ENCODE data around the gene WNT3A.
A peak's percentile ranks its signal among the peaks of the same experiment; 100 is the strongest.

The WNT3A gene

DNA sequence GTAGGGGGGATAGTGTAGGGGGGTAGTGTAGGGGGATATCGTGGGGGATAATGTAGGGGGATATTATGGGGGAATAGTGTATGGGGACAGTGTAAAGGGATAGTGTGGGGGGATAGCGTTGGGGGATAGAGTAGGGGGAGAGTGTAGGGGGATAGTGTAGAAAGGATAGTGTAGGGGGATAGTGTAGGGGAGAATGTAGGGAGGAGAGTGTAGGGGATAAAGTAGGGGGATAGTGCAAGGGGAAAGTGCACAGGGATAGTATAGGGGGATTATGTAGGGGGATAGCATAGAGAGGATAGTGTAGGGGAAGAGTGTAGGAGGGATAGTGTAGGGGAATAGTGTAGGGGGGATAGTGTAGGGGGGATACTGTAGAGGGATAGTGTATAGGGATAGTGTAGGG is 63.4 kb downstream of the WNT3A start:
- DNase-seq (ENCODE audit: low spot score) (no peak), FAIRE-seq (no peak)

DNA sequence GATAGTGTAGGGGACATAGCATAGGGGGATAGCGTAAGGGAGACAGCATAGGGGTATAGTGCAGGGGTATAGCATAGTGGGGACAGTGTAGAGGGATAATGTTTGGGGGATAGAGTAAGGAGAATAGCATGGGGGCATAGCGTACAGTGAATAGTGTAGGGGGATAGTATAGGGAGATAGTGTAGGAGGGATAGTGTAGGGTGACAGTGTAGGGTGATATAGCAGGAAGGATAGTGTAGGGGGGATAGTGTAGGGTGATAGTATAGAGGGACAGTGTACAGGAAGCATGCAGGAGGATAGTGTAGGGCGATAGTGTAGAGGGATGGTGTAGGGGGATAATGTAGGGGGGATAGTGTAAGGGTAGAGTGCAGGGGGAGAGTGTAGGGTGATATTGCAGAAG is 64.1 kb downstream of the WNT3A start:
- FAIRE-seq (no peak), DNase-seq (ENCODE audit: low spot score) (no peak)

- DNase-seq (ENCODE audit: low spot score) (no peak), FAIRE-seq (peak; percentile 17)
These were observed 65.2 kb downstream of the WNT3A start for GRCh38 chr1:228071839-228072657.

GRCh38 chr1:228072658-228073043 is 65.9 kb downstream of the WNT3A start:
- FAIRE-seq (no peak), DNase-seq (ENCODE audit: low spot score) (no peak)

GRCh38 chr1:228073061-228073856 is 66.5 kb downstream of the WNT3A start:
- FAIRE-seq = no peak

DNA sequence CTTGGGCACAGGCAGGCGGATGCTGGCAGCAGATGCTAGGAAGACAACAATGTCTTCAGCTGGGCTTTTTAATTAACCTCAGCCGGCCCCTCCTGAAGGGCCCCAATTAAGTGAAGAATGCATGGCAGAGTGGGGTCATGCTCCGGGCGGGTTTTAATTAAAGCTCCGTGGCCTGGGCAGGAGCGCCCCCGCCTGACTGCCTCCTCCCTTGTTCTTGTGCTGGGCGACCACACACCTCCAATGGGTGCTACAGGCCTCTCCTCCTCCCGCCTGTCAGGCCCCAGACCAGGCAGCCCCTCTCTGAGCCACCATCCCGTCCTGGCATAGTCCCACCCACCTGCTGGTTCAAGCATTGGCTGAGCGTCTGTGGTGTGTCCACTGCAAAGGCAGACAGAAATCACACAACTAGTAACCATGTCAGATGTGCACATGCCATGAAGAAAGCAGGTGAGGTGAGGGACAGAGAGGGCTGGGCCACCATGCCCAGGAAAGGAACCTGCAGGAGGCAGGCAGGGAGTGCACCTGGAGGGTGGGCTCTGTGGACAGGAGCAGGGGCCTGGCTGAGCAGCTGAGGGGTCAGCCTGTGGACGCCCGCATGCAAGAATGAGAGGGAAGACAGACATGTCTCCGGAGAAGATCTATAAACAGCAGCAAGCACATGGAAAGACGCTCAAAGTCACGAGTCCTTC is 67.2 kb downstream of the WNT3A start:
- no peak for FAIRE-seq

More at GRCh38 chr1:228073061-228073856, 66.5 kb downstream of the WNT3A start:
- DNase-seq (ENCODE audit: low spot score) = no peak

DNA sequence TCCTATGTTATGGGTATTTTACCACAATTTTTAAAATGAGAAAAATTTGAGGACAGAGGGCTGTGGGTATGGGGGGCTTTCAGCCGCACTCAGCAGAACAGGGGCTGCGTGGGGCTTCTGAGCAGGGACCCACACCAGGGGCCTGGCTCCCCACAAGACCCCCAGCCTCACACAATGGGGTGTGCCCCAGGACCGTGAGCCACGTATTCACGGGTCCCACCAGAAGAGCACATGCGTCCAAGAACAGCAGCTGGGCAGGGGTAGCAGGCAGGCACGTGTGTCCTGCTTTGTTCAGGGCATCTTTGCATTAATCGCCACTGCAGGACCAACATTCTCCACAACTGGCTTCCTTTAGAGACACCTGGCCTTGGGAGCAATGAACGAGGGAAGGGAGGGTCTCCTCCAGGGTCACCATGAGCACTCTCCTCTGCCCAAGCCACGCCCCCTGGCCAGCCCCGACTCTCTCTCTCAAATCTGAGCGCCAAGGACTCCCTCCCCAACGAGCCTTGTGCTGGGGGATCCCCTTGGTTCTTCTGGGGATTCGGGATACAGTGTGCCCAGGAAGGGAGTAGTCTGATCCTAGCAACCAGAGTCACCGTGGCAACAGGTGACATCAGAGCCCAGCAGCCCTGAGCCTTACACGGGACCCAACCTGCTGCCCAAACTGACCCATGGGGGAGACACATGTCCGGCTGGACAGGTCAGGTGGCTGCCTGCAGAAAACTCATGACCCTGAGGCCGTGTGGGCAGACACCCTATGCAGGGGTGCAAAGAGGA is 68.3 kb downstream of the WNT3A start:
- no peak for FAIRE-seq
- DNase-seq (ENCODE audit: low spot score) = no peak

More for the DNA sequence above, 67.2 kb downstream of the WNT3A start:
- no peak for DNase-seq (ENCODE audit: low spot score)

DNA sequence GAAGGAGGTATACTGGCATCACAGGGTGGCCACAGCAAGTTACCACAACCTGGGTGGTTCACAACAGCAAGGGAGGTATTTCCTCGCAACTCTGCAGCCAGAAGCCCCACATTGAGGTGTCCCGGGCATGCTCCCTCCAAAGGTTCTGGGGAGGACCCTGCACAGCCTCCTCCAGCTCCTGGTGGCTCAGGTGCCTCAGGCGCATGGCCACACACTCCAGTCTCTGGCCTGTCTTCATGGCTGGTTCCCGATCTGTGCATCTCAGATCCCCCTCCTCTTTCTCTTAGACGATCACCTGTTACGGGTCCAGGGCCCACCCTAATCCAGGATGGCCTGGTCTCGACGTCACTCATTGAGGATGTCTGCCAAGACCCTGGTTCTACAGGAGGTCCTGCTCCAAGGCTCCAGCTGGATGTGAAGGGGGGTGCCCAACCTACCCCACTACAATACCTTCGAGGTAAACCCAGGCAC is 69.0 kb downstream of the WNT3A start:
- DNase-seq (ENCODE audit: low spot score) = no peak
- no peak for FAIRE-seq

- DNase-seq (ENCODE audit: low spot score) (no peak), FAIRE-seq (no peak)
These were observed 70.1 kb downstream of the WNT3A start for GRCh38 chr1:228076796-228077430.

GRCh38 chr1:228077565-228078330 is 71.0 kb downstream of the WNT3A start:
- no peak for FAIRE-seq
- DNase-seq (ENCODE audit: low spot score) = no peak

DNA sequence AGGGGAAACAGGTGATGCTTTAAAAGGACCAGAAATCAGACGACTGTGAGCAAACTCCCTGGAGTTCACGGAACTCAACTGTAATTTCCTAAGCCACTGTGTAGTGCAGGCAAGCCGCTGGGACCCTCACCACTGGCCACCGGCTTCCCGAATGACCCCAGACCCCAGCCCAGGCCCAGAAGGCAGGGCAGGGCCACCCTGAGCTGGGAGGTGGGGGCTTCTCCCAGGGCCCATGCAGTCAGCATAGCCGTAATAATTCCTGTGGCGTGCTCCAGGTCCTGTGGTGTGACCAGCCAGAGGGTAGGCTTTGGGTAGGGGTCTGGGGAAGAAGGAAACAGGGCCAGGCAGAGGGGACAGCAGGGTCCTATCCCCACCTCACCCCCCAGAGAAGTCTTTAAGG is 72.2 kb downstream of the WNT3A start:
- DNase-seq (ENCODE audit: low spot score) = no peak
- FAIRE-seq = no peak

DNA sequence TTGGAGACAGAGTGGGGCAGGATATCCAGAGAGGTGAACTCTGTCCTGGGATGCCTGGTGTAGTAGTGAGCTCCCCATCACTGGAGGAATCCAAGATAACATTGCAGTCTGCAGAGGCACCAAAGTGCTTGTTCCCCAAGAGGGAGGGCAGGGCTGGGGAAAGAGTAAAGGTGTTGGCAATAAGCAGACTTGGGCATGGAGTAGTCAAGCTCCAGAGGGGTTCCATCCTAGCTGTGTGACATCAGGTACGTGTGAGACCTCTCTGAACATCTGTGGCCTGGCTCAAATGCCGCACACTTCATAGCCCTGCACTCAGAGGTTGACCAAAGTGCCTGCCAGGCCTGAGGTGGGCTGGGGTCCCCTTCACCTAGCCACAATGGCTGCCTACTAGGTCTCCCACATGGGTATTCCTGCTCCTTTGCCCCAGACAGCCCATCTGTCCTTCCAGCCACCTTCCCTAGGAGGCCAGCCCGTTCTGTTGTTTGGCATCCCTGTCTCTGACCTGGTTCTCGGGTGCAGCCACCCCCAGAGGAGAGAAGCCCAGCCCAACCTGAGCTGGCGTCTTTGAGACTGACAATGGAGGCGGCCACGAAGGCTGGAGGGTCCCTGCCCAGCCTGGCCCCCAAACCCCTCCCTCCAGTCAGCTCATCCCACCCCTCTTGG is 72.9 kb downstream of the WNT3A start:
- DNase-seq (ENCODE audit: low spot score) (no peak), FAIRE-seq (no peak)

DNA sequence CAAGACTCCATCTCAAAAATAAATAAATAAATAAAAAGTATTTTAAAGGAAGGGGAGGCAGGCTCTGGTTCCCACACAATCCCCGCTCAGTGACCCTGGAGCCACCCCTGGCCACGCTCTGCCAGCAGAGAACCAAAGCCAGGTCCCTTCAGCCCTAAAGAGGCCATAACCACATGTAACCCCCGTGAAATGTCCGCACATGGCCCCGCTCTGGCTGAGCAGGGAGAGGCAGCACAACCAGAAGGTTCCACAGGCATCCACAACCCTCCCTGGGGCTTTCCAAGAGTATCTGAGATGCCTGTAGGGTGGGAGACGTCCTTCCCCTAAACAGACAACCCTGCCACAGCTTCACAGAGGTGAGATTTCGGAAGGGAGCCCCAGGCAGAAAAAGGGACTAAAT is 74.3 kb downstream of the WNT3A start:
- no peak for DNase-seq (ENCODE audit: low spot score)
- no peak for FAIRE-seq

DNA sequence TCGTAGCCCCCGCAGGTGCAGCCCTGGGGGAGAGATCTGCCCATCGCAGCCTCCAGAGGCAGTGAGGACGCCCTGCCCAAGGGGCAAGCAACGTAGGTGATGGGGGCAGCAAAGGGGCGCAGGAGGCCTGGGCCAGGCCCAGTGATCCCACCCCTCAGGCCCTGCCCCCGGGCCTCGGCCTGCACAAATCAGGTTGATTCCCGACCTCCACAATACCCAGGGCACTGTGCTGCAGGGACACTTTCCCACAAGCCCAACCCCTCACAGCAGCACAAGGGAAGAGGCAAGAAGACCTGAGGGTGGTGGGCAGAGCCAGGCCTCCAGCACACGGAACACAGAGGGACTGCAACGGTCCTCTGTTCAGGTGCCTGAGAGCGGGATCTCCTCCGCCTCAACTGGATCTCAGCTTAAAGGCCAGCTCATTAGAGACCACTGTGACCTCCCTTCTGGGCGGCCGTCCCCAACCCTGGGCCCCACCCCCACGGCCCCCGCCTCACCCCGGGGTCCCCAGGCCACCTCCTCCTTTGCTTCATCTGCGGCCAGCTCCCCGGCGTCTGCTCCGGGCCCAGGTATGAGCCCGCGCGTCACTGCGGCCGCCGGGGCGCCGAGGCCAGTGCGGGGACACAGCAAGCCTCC is 74.9 kb downstream of the WNT3A start:
- FAIRE-seq (no peak), DNase-seq (ENCODE audit: low spot score) (peak; percentile 30)

DNA sequence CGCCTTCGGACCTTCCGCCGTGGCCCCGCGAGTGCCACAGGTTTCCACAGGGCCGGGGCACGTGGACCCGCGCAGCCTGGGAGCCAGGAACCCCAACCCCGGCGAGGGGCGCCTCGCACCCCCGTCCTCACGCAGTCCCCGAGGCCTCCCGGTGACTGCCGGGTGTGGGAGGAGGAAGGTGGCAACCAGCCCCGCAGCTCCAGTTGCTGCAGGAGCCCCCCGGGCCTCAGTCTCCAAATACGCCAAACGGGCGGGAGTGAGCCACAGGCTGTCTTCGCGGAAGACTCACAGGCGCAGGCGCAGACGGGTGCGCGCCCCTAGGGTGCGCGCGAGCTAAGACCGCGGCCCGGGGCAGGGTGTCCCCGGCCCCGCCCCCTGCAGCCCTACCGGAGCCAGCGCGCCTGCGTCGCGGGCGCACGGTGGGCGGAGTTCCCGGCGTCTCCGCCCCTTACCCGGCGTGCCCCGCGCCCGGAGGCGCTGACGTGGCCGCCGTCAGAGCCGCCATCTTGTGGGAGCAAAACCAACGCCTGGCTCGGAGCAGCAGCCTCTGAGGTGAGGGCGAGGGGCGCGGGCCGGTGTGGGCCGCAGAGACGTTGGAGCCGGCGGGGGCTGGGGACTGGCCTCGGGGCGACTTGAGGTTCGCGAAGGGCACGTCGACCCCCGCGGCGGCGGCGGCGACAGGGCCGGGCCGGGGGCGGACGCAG is 75.6 kb downstream of the WNT3A start, which contains the start of gene ARF1:
ARF1 (plus strand) TSS at position 495 of the 704 bp plus-strand sequence. CDS start 14,407 bp downstream, outside the sequence.
- FAIRE-seq (peak; percentile 55), DNase-seq (ENCODE audit: low spot score) (peak; percentile 99)

- DNase-seq (ENCODE audit: low spot score) (peak; percentile 36), FAIRE-seq (no peak)
These were observed 76.4 kb downstream of the WNT3A start for GRCh38 chr1:228082918-228083870.

DNA sequence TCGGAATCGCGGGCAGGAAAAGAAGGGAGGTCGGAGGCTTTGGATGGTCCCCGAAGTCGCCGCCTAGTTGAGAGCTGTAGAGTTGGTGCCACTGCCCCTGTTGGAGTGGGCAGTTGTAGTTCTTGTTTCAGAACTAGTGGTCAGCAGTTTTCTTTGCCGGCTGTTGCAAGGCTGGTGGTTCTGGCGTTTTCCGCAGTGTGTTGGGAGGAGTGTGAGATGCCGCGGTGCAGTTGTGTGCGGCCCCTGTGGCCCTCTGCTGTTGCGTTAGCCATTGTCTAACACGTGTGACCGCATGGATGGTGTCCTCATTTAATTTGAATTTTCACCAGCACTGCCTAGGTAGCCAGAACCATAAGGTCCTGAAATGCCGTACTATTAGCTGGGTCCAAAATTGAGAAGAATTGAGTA is 77.1 kb downstream of the WNT3A start:
- DNase-seq (ENCODE audit: low spot score) (no peak), FAIRE-seq (no peak)
